Hematopoietic multipotent progenitor cell (in vitro differentiated cells): Measurements from ENCODE around the gene KBTBD3. TPM values are rescaled to one million over a fixed set of nuclear protein-coding genes. Genes with fewer than 3 reads are reported as not detected.
"Not testable (repeated sequence)": the region's sequence is repeated elsewhere in the genome, so short reads cannot be mapped to it uniquely, and the experiment has no call there.

Experiments used
- DNase-seq, 3 donors: peaks; one replicate each; pipeline ENCODE4 v3.0.0-alpha.2; 2011 to 2015; ENCODE audit warnings: low read depth in 2 of 3, low spot score in 2 of 3
- total RNA-seq: library from RNA; depleted of rRNA; stranded (reverse); fragments of >200 nt; gene quantifications from one replicate; pipeline ENCODE4 v1.2.3, GENCODE V29; 2012

KBTBD3 gene
- total RNA-seq, 1 donor = 2.7 TPM

DNA sequence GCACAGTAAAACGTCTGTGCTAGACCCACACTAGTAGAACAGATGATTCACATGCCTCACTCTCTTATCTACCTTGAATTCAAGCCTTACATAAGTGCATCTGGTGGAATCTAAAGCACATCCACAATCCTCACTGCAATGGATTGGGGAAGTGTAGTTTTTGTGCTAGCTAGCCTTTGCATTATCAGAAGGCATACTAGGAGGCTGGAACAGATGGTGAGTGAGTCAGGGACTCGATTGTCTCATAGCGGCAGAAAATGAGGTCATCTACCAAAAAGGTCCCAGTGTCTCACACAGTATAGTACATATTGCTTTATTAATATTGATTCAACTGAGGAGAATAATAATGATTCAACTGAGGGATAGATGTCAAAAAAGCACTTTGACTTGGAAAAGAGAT is 64.4 kb downstream of the KBTBD3 start:
- DNase-seq = no peak

- no peak for DNase-seq
Observed at GRCh38 chr11:106011481-106011880, 65.7 kb downstream of the KBTBD3 start.

GRCh38 chr11:106003094-106003493 is 74.1 kb downstream of the KBTBD3 start:
- not testable (repeated sequence) for DNase-seq

DNA sequence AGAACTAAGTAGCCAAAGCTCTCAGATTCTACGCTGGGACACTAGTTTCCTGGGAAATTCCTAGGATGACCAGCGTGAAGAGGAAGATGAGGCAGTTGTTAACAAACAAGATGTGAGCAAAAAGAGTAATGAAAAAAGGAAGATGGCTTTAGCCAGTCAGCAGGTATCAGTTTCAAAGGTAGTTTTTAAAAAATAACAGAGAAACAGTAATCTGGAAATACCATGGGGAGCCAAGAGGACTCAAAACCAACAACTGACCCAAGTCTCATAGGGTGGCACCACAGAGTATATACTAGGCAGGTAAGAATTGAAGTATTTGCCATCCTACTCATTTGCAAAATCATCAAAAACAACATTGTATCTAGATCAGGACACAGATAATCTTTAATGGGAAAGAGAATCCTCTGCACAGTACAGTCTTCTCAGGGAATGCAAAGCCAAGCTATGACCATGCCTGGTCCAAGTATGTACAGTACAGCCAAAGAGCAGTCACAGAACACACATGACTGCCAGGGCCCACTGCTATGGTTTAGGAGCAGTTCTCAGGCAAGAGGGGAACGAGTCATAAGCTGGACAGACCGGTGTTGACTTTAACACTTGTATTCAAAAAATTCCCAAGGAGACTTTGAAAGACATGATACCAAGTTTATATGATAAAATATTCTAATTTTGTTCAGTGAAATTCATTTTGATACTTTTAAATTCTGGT is 75.7 kb downstream of the KBTBD3 start:
- no peak for DNase-seq

Other genes starting within 250 kb of the KBTBD3 start
- 7.8 TPM for gene MSANTD4, start 55.1 kb downstream of the KBTBD3 start, total RNA-seq
- 25.6 TPM for gene AASDHPPT, start 315 bp upstream of the KBTBD3 start, total RNA-seq